ENCODE data around the gene RHOH.

RHOH gene

GRCh38 chr4:40240040-40240653, 43.3 kb downstream of the RHOH start:
- H3K4me1 ChIP-seq (ENCODE audit: insufficient read depth, low read length), result peaks cover 6% of the 10 kb centered on the region
- no peaks in the 10 kb centered on the region for H3K9me3 ChIP-seq (ENCODE audit: low read length)
- H3K36me3 ChIP-seq (ENCODE audit: insufficient read depth, low read length), result no peaks in the 10 kb centered on the region
- H2AFZ ChIP-seq (ENCODE audit: low read depth, low read length), result no peak overlapping the region
- no peaks in the 10 kb centered on the region for H3K27me3 ChIP-seq (ENCODE audit: insufficient read depth, low read length)
- no peak overlapping the region for H3K4me3 ChIP-seq (ENCODE audit: low read length)

GRCh38 chr4:40241026-40241425, 44.2 kb downstream of the RHOH start:
- no peaks in the 10 kb centered on the region for H3K9me3 ChIP-seq (ENCODE audit: low read length)
- no peaks in the 10 kb centered on the region for H3K27me3 ChIP-seq (ENCODE audit: insufficient read depth, low read length)
- H3K36me3 ChIP-seq (ENCODE audit: insufficient read depth, low read length), result no peaks in the 10 kb centered on the region
- H3K4me1 ChIP-seq (ENCODE audit: insufficient read depth, low read length), result peaks cover 9% of the 10 kb centered on the region
- no peak overlapping the region for H3K4me3 ChIP-seq (ENCODE audit: low read length)
- H2AFZ ChIP-seq (ENCODE audit: low read depth, low read length), result no peak overlapping the region

- Histone ChIP-seq H3K36me3 (ENCODE audit: insufficient read depth, low read length) (no peaks in the 10 kb centered on the region), H3K27me3 (ENCODE audit: insufficient read depth, low read length) (no peaks in the 10 kb centered on the region), H3K9me3 (ENCODE audit: low read length) (no peaks in the 10 kb centered on the region), H2AFZ (ENCODE audit: low read depth, low read length) (no peak overlapping the region), H3K4me1 (ENCODE audit: insufficient read depth, low read length) (peaks cover 13% of the 10 kb centered on the region), H3K4me3 (ENCODE audit: low read length) (no peak overlapping the region)
Observed at GRCh38 chr4:40241941-40242340, 45.1 kb downstream of the RHOH start.

- no peaks in the 10 kb centered on the region for H3K27me3 ChIP-seq (ENCODE audit: insufficient read depth, low read length)
- no peak overlapping the region for H2AFZ ChIP-seq (ENCODE audit: low read depth, low read length)
- no peaks in the 10 kb centered on the region for H3K9me3 ChIP-seq (ENCODE audit: low read length)
- H3K36me3 ChIP-seq (ENCODE audit: insufficient read depth, low read length), result no peaks in the 10 kb centered on the region
- H3K4me3 ChIP-seq (ENCODE audit: low read length), result no peak overlapping the region
- peaks cover 13% of the 10 kb centered on the region for H3K4me1 ChIP-seq (ENCODE audit: insufficient read depth, low read length)
Observed at GRCh38 chr4:40243386-40243948, 46.6 kb downstream of the RHOH start.

- Histone ChIP-seq H3K9me3 (ENCODE audit: low read length) (no peaks in the 10 kb centered on the region), H2AFZ (ENCODE audit: low read depth, low read length) (no peak overlapping the region), H3K4me3 (ENCODE audit: low read length) (no peak overlapping the region), H3K36me3 (ENCODE audit: insufficient read depth, low read length) (no peaks in the 10 kb centered on the region), H3K27me3 (ENCODE audit: insufficient read depth, low read length) (no peaks in the 10 kb centered on the region), H3K4me1 (ENCODE audit: insufficient read depth, low read length) (peaks cover 13% of the 10 kb centered on the region)
Observed at GRCh38 chr4:40244606-40245005, 47.8 kb downstream of the RHOH start.

GRCh38 chr4:40245550-40245949, 48.7 kb downstream of the RHOH start:
- H3K36me3 ChIP-seq (ENCODE audit: insufficient read depth, low read length), result no peaks in the 10 kb centered on the region
- peaks cover 13% of the 10 kb centered on the region for H3K4me1 ChIP-seq (ENCODE audit: insufficient read depth, low read length)
- no peaks in the 10 kb centered on the region for H3K9me3 ChIP-seq (ENCODE audit: low read length)
- no peaks in the 10 kb centered on the region for H3K27me3 ChIP-seq (ENCODE audit: insufficient read depth, low read length)
- no peak overlapping the region for H3K4me3 ChIP-seq (ENCODE audit: low read length)
- no peak overlapping the region for H2AFZ ChIP-seq (ENCODE audit: low read depth, low read length)

GRCh38 chr4:40246011-40246900, 49.4 kb downstream of the RHOH start:
- no peaks in the 10 kb centered on the region for H3K9me3 ChIP-seq (ENCODE audit: low read length)
- no peak overlapping the region for H2AFZ ChIP-seq (ENCODE audit: low read depth, low read length)

GRCh38 chr4:40246938-40247337, 50.1 kb downstream of the RHOH start:
- H2AFZ ChIP-seq (ENCODE audit: low read depth, low read length), result no peak overlapping the region
- H3K27me3 ChIP-seq (ENCODE audit: insufficient read depth, low read length), result no peaks in the 10 kb centered on the region
- H3K36me3 ChIP-seq (ENCODE audit: insufficient read depth, low read length), result no peaks in the 10 kb centered on the region

More at GRCh38 chr4:40246011-40246900, 49.4 kb downstream of the RHOH start:
- Histone ChIP-seq H3K27me3 (ENCODE audit: insufficient read depth, low read length) (no peaks in the 10 kb centered on the region), H3K4me3 (ENCODE audit: low read length) (no peak overlapping the region), H3K4me1 (ENCODE audit: insufficient read depth, low read length) (peaks cover 13% of the 10 kb centered on the region), H3K36me3 (ENCODE audit: insufficient read depth, low read length) (no peaks in the 10 kb centered on the region)

GRCh38 chr4:40247350-40247749, 50.5 kb downstream of the RHOH start:
- H3K27me3 ChIP-seq (ENCODE audit: insufficient read depth, low read length), result no peaks in the 10 kb centered on the region
- no peaks in the 10 kb centered on the region for H3K36me3 ChIP-seq (ENCODE audit: insufficient read depth, low read length)
- H3K4me3 ChIP-seq (ENCODE audit: low read length), result no peak overlapping the region
- H3K9me3 ChIP-seq (ENCODE audit: low read length), result no peaks in the 10 kb centered on the region
- H3K4me1 ChIP-seq (ENCODE audit: insufficient read depth, low read length), result peaks cover 7% of the 10 kb centered on the region
- no peak overlapping the region for H2AFZ ChIP-seq (ENCODE audit: low read depth, low read length)

More at GRCh38 chr4:40246938-40247337, 50.1 kb downstream of the RHOH start:
- no peak overlapping the region for H3K4me3 ChIP-seq (ENCODE audit: low read length)
- no peaks in the 10 kb centered on the region for H3K9me3 ChIP-seq (ENCODE audit: low read length)
- H3K4me1 ChIP-seq (ENCODE audit: insufficient read depth, low read length), result peaks cover 11% of the 10 kb centered on the region

- Histone ChIP-seq H3K36me3 (ENCODE audit: insufficient read depth, low read length) (no peaks in the 10 kb centered on the region), H2AFZ (ENCODE audit: low read depth, low read length) (no peak overlapping the region), H3K4me1 (ENCODE audit: insufficient read depth, low read length) (peaks cover 15% of the 10 kb centered on the region), H3K4me3 (ENCODE audit: low read length) (no peak overlapping the region), H3K9me3 (ENCODE audit: low read length) (no peaks in the 10 kb centered on the region), H3K27me3 (ENCODE audit: insufficient read depth, low read length) (no peaks in the 10 kb centered on the region)
Observed at GRCh38 chr4:40251366-40251765, 54.5 kb downstream of the RHOH start.

GRCh38 chr4:40253906-40254305, 57.1 kb downstream of the RHOH start:
- Histone ChIP-seq H3K9me3 (ENCODE audit: low read length) (no peaks in the 10 kb centered on the region), H3K27me3 (ENCODE audit: insufficient read depth, low read length) (no peaks in the 10 kb centered on the region), H3K36me3 (ENCODE audit: insufficient read depth, low read length) (no peaks in the 10 kb centered on the region), H2AFZ (ENCODE audit: low read depth, low read length) (no peak overlapping the region), H3K4me3 (ENCODE audit: low read length) (no peak overlapping the region), H3K4me1 (ENCODE audit: insufficient read depth, low read length) (peaks cover 14% of the 10 kb centered on the region)

- Histone ChIP-seq H3K4me3 (ENCODE audit: low read length) (no peak overlapping the region), H3K4me1 (ENCODE audit: insufficient read depth, low read length) (peaks cover 14% of the 10 kb centered on the region), H3K36me3 (ENCODE audit: insufficient read depth, low read length) (no peaks in the 10 kb centered on the region), H3K9me3 (ENCODE audit: low read length) (no peaks in the 10 kb centered on the region), H2AFZ (ENCODE audit: low read depth, low read length) (peak overlapping the region; percentile 8), H3K27me3 (ENCODE audit: insufficient read depth, low read length) (no peaks in the 10 kb centered on the region)
Observed at GRCh38 chr4:40254608-40255392, 58.0 kb downstream of the RHOH start.

Data from neuron (in vitro differentiated cells).